ENCODE data around the gene SEBOX.

Gene SEBOX

GRCh38 chr17:28388106-28388505 is 23.1 kb upstream of the SEBOX start:
- Histone ChIP-seq H3K27me3 (ENCODE audit: insufficient read depth, low read length) (no peaks in the 10 kb centered on the region), H3K4me3 (ENCODE audit: low read length) (no peak overlapping the region), H3K9me3 (ENCODE audit: low read length) (no peaks in the 10 kb centered on the region), H3K4me1 (ENCODE audit: insufficient read depth, low read length) (no peaks in the 10 kb centered on the region), H3K36me3 (ENCODE audit: insufficient read depth, low read length) (peaks cover 72% of the 10 kb centered on the region), H2AFZ (ENCODE audit: low read depth, low read length) (no peak overlapping the region)

GRCh38 chr17:28386391-28386790 is 21.4 kb upstream of the SEBOX start:
- Histone ChIP-seq H3K4me1 (ENCODE audit: insufficient read depth, low read length) (no peaks in the 10 kb centered on the region), H3K9me3 (ENCODE audit: low read length) (no peaks in the 10 kb centered on the region), H2AFZ (ENCODE audit: low read depth, low read length) (no peak overlapping the region), H3K27me3 (ENCODE audit: insufficient read depth, low read length) (no peaks in the 10 kb centered on the region), H3K36me3 (ENCODE audit: insufficient read depth, low read length) (peaks cover 71% of the 10 kb centered on the region), H3K4me3 (ENCODE audit: low read length) (no peak overlapping the region)

GRCh38 chr17:28385406-28385805 is 20.4 kb upstream of the SEBOX start:
- H3K36me3 ChIP-seq (ENCODE audit: insufficient read depth, low read length): peaks cover 65% of the 10 kb centered on the region
- no peaks in the 10 kb centered on the region for H3K4me1 ChIP-seq (ENCODE audit: insufficient read depth, low read length)
- H3K27me3 ChIP-seq (ENCODE audit: insufficient read depth, low read length): no peaks in the 10 kb centered on the region

GRCh38 chr17:28385037-28385400 is 20.0 kb upstream of the SEBOX start:
- H3K27me3 ChIP-seq (ENCODE audit: insufficient read depth, low read length): no peaks in the 10 kb centered on the region
- H3K4me1 ChIP-seq (ENCODE audit: insufficient read depth, low read length): no peaks in the 10 kb centered on the region
- no peak overlapping the region for H2AFZ ChIP-seq (ENCODE audit: low read depth, low read length)
- H3K36me3 ChIP-seq (ENCODE audit: insufficient read depth, low read length): peaks cover 65% of the 10 kb centered on the region
- H3K9me3 ChIP-seq (ENCODE audit: low read length): no peaks in the 10 kb centered on the region
- H3K4me3 ChIP-seq (ENCODE audit: low read length): no peak overlapping the region

More at GRCh38 chr17:28385406-28385805, 20.4 kb upstream of the SEBOX start:
- Histone ChIP-seq H2AFZ (ENCODE audit: low read depth, low read length) (no peak overlapping the region), H3K4me3 (ENCODE audit: low read length) (no peak overlapping the region), H3K9me3 (ENCODE audit: low read length) (no peaks in the 10 kb centered on the region)

GRCh38 chr17:28384281-28385036 is 19.5 kb upstream of the SEBOX start:
- Histone ChIP-seq H3K4me1 (ENCODE audit: insufficient read depth, low read length) (no peaks in the 10 kb centered on the region), H2AFZ (ENCODE audit: low read depth, low read length) (no peak overlapping the region), H3K9me3 (ENCODE audit: low read length) (no peaks in the 10 kb centered on the region), H3K27me3 (ENCODE audit: insufficient read depth, low read length) (no peaks in the 10 kb centered on the region), H3K36me3 (ENCODE audit: insufficient read depth, low read length) (peaks cover 60% of the 10 kb centered on the region), H3K4me3 (ENCODE audit: low read length) (no peak overlapping the region)

- Histone ChIP-seq H3K4me3 (ENCODE audit: low read length) (no peak overlapping the region), H3K27me3 (ENCODE audit: insufficient read depth, low read length) (no peaks in the 10 kb centered on the region), H3K4me1 (ENCODE audit: insufficient read depth, low read length) (no peaks in the 10 kb centered on the region), H2AFZ (ENCODE audit: low read depth, low read length) (no peak overlapping the region), H3K36me3 (ENCODE audit: insufficient read depth, low read length) (peaks cover 35% of the 10 kb centered on the region), H3K9me3 (ENCODE audit: low read length) (no peaks in the 10 kb centered on the region)
Measured at GRCh38 chr17:28381141-28381825, 16.3 kb upstream of the SEBOX start.

- H3K36me3 ChIP-seq (ENCODE audit: insufficient read depth, low read length): peaks cover 32% of the 10 kb centered on the region
- no peak overlapping the region for H3K4me3 ChIP-seq (ENCODE audit: low read length)
- no peaks in the 10 kb centered on the region for H3K27me3 ChIP-seq (ENCODE audit: insufficient read depth, low read length)
- no peaks in the 10 kb centered on the region for H3K4me1 ChIP-seq (ENCODE audit: insufficient read depth, low read length)
- no peak overlapping the region for H2AFZ ChIP-seq (ENCODE audit: low read depth, low read length)
- no peaks in the 10 kb centered on the region for H3K9me3 ChIP-seq (ENCODE audit: low read length)
Measured at GRCh38 chr17:28379814-28380801, 15.1 kb upstream of the SEBOX start.

- H3K27me3 ChIP-seq (ENCODE audit: insufficient read depth, low read length): no peaks in the 10 kb centered on the region
- H2AFZ ChIP-seq (ENCODE audit: low read depth, low read length): no peak overlapping the region
- H3K9me3 ChIP-seq (ENCODE audit: low read length): no peaks in the 10 kb centered on the region
- peaks cover 28% of the 10 kb centered on the region for H3K4me1 ChIP-seq (ENCODE audit: insufficient read depth, low read length)
- peaks cover 7% of the 10 kb centered on the region for H3K36me3 ChIP-seq (ENCODE audit: insufficient read depth, low read length)
- peak overlapping the region; percentile 58 for H3K4me3 ChIP-seq (ENCODE audit: low read length)
Measured at GRCh38 chr17:28372945-28373274, 7.9 kb upstream of the SEBOX start.

- H3K36me3 ChIP-seq (ENCODE audit: insufficient read depth, low read length): peaks cover 7% of the 10 kb centered on the region
- H2AFZ ChIP-seq (ENCODE audit: low read depth, low read length): peak overlapping the region; percentile 51
- peak overlapping the region; percentile 58 for H3K4me3 ChIP-seq (ENCODE audit: low read length)
- H3K27me3 ChIP-seq (ENCODE audit: insufficient read depth, low read length): no peaks in the 10 kb centered on the region
- H3K4me1 ChIP-seq (ENCODE audit: insufficient read depth, low read length): peaks cover 28% of the 10 kb centered on the region
- H3K9me3 ChIP-seq (ENCODE audit: low read length): no peaks in the 10 kb centered on the region
Measured at GRCh38 chr17:28372203-28372944, 7.4 kb upstream of the SEBOX start.

GRCh38 chr17:28371245-28372202 is 6.5 kb upstream of the SEBOX start, which contains the start of gene SARM1:
Gene SARM1, plus strand, starts transcription at chr17:28371694. Its CDS starts 339 bp downstream, at chr17:28372033.
- Histone ChIP-seq H3K4me3 (ENCODE audit: low read length) (peak within 1 kb of the TSS; percentile 58), H3K9me3 (ENCODE audit: low read length) (no peaks in the 10 kb centered on the region), H3K36me3 (ENCODE audit: insufficient read depth, low read length) (peaks cover 7% of the 10 kb centered on the region), H3K27me3 (ENCODE audit: insufficient read depth, low read length) (no peaks in the 10 kb centered on the region), H3K4me1 (ENCODE audit: insufficient read depth, low read length) (peaks cover 28% of the 10 kb centered on the region), H2AFZ (ENCODE audit: low read depth, low read length) (peak within 1 kb of the TSS; percentile 51)

GRCh38 chr17:28370744-28371103 is 5.7 kb upstream of the SEBOX start:
- Histone ChIP-seq H3K9me3 (ENCODE audit: low read length) (no peaks in the 10 kb centered on the region), H3K4me1 (ENCODE audit: insufficient read depth, low read length) (peaks cover 28% of the 10 kb centered on the region), H2AFZ (ENCODE audit: low read depth, low read length) (peak overlapping the region; percentile 19), H3K27me3 (ENCODE audit: insufficient read depth, low read length) (no peaks in the 10 kb centered on the region), H3K4me3 (ENCODE audit: low read length) (peak overlapping the region; percentile 37), H3K36me3 (ENCODE audit: insufficient read depth, low read length) (peaks cover 3% of the 10 kb centered on the region)

Data from neuron (in vitro differentiated cells).